B cell (primary cell): ENCODE data around the gene TP53BP2. TPM values are rescaled to one million over a fixed set of nuclear protein-coding genes. Genes with fewer than 3 reads are reported as not detected.

ENCODE experiments used
- ATAC-seq: fragments of 200-7000 bp; cut with Tn5 transposase; one replicate; pipeline ENCODE4 v1.10.0; 2021; ENCODE audit warnings: low read depth, mild to moderate bottlenecking, moderate number of reproducible peaks, moderate library complexity
- CTCF ChIA-PET: fragments of 350-600 bp; sonication (Branson Sonifier 250); formaldehyde crosslinking; loops from one replicate; lab custom pipeline; 2021; ENCODE audit warnings: antibody characterized with exemption, inconsistent platforms; lab: Charles Lee
- POLR2A ChIA-PET: fragments of 350-600 bp; sonication (Branson Sonifier 250); formaldehyde crosslinking; loops from one replicate; lab custom pipeline; 2021; ENCODE audit warnings: antibody characterized with exemption; lab: Charles Lee
- DNase-seq: peaks from one replicate; pipeline ENCODE4 v3.0.0; 2013
- H2AFZ ChIP-seq: 2 replicates; pipeline ENCODE4 v1.6.1; 2012; ENCODE audit warnings: mild to moderate bottlenecking, low read depth, low read length; ENCODE audit not compliant: insufficient read depth, poor library complexity, severe bottlenecking
- H3K27ac ChIP-seq, 2 donors: 1 replicate in 1 of 2; 2 replicates in 1 of 2; pipeline ENCODE4 v1.5.1; 2012 to 2013; ENCODE audit warnings: low read length in 2 of 2, mild to moderate bottlenecking in 2 of 2, moderate library complexity in 1 of 2
- H3K27me3 ChIP-seq, 4 experiments: fragments of 200-600 bp in 1 of 4; sonication (generic) in 1 of 4; replicated peaks in 1 of 4; 1 replicate in 2 of 4; 2 replicates in 2 of 4; pipeline versions ENCODE4 v1.6.1 to v1.7.0; 2013 to 2016; ENCODE audit warnings: low read length in 3 of 4, mild to moderate bottlenecking in 2 of 4, mixed read lengths in 1 of 4, moderate library complexity in 1 of 4; ENCODE audit not compliant: insufficient read depth in 4 of 4, control insufficient read depth in 3 of 4; ENCODE audit errors: control extremely low read depth in 1 of 4
- H3K36me3 ChIP-seq, 2 experiments: replicated peaks in 1 of 2; 1 replicate in 1 of 2; 2 replicates in 1 of 2; pipeline versions ENCODE4 v1.6.1 to v1.7.1; 2013; ENCODE audit warnings: low read length in 1 of 2; ENCODE audit not compliant: insufficient read depth in 2 of 2, control insufficient read depth in 1 of 2; ENCODE audit errors: control extremely low read depth in 1 of 2, extremely low read depth in 1 of 2
- H3K4me1 ChIP-seq, 2 donors: fragments of 200-600 bp in 1 of 2; sonication (generic) in 1 of 2; 1 replicate in 1 of 2; 2 replicates in 1 of 2; pipeline versions ENCODE4 v1.5.1 to v1.6.1; 2013 to 2017; ENCODE audit warnings: low read length in 2 of 2; ENCODE audit not compliant: control insufficient read depth in 2 of 2, insufficient read depth in 2 of 2
- H3K4me2 ChIP-seq: replicated peaks from 2 replicates; pipeline ENCODE3; 2012; ENCODE audit warnings: mild to moderate bottlenecking, low read depth, low read length; ENCODE audit not compliant: poor library complexity, severe bottlenecking
- H3K4me3 ChIP-seq, 5 experiments: fragments of 200-600 bp in 1 of 5; sonication (generic) in 1 of 5; 1 replicate in 3 of 5; 2 replicates in 2 of 5; pipeline versions ENCODE4 v1.5.1 to v1.7.0; 2011 to 2016; ENCODE audit warnings: low read length in 4 of 5, mild to moderate bottlenecking in 4 of 5, low read depth in 2 of 5, control low read depth in 1 of 5, moderate library complexity in 1 of 5; ENCODE audit not compliant: insufficient read depth in 1 of 5; ENCODE audit errors: control extremely low read depth in 1 of 5, extremely low read depth in 1 of 5
- H3K79me2 ChIP-seq: fragments of 200-600 bp; sonication (generic); one replicate; pipeline ENCODE4 v1.6.0; 2016; ENCODE audit warnings: low read length; ENCODE audit not compliant: control insufficient read depth, insufficient read depth
- H3K9ac ChIP-seq: fragments of 200-600 bp; sonication (generic); 2 replicates; pipeline ENCODE4 v1.6.1; 2017; ENCODE audit warnings: mild to moderate bottlenecking, low read length, moderate library complexity
- H3K9me3 ChIP-seq, 3 donors: one replicate each; pipeline versions ENCODE4 v1.6.1 to v1.7.1; 2013; ENCODE audit warnings: low read length in 2 of 3; ENCODE audit not compliant: control insufficient read depth in 2 of 3, insufficient read depth in 1 of 3; ENCODE audit errors: control extremely low read depth in 1 of 3
- H4K20me1 ChIP-seq: 2 replicates; pipeline ENCODE4 v1.6.0; 2012; ENCODE audit warnings: mild to moderate bottlenecking, low read length; ENCODE audit not compliant: insufficient read depth, control insufficient read depth, poor library complexity, severe bottlenecking
- H3K27ac Mint-ChIP-seq: one replicate; pipeline ENCODE4 v1.8.0; 2021; ENCODE audit warnings: mixed read lengths
- H3K27me3 Mint-ChIP-seq: one replicate; pipeline ENCODE4 v1.8.0; 2021; ENCODE audit warnings: mixed read lengths
- H3K4me1 Mint-ChIP-seq: one replicate; pipeline ENCODE4 v1.8.0; 2021; ENCODE audit warnings: mixed read lengths
- H3K4me3 Mint-ChIP-seq: one replicate; pipeline ENCODE4 v1.8.0; 2021; ENCODE audit warnings: mixed read lengths
- H3K9me3 Mint-ChIP-seq: one replicate; pipeline ENCODE4 v1.8.0; 2022; ENCODE audit warnings: mixed read lengths; ENCODE audit not compliant: insufficient read depth
- CTCF ChIP-seq: fragments of 200-600 bp; IDR thresholded peaks from one replicate; pipeline ENCODE4 v1.8.0; 2022; ENCODE audit warnings: antibody characterized with exemption, mild to moderate bottlenecking
- EZH2 ChIP-seq: IDR thresholded peaks from 2 replicates; pipeline ENCODE4 v1.6.1; 2012; ENCODE audit warnings: borderline replicate concordance, low read depth, mild to moderate bottlenecking, moderate library complexity, low read length; ENCODE audit not compliant: insufficient read depth, poor library complexity, severe bottlenecking
- WGBS: methylation state at CpG from one replicate; pipeline ENCODE4 v1.1.5; 2013; ENCODE audit warnings: missing lambda C conversion rate; ENCODE audit not compliant: insufficient coverage; 5-methylcytosine and 5-hydroxymethylcytosine counted together
- intact Hi-C: fragments of 100-400 bp; cut with micrococcal nuclease; formaldehyde crosslinking; loops from one replicate; pipeline ENCODE4 v1.10.0; 2022
- polyA plus RNA-seq: library from polyadenylated mRNA; depleted of rRNA; stranded (reverse); fragments of >200 nt; gene quantifications from 2 replicates; pipeline ENCODE4 v1.2.3, GENCODE V29; 2012
- total RNA-seq, 2 donors: library from RNA; stranded (reverse); fragments of 120-200 nt in 1 of 2; gene quantifications; 1 replicate in 1 of 2; 2 replicates in 1 of 2; pipeline versions ENCODE4 v1.2.3 to v1.2.4, GENCODE V29; 2013 to 2022

The TP53BP2 gene
- total and polyA plus RNA-seq, 2 donors (not counting 1 experiment from before 2014, with no cell fraction given) = 10.8 to 40.0 TPM

DNA sequence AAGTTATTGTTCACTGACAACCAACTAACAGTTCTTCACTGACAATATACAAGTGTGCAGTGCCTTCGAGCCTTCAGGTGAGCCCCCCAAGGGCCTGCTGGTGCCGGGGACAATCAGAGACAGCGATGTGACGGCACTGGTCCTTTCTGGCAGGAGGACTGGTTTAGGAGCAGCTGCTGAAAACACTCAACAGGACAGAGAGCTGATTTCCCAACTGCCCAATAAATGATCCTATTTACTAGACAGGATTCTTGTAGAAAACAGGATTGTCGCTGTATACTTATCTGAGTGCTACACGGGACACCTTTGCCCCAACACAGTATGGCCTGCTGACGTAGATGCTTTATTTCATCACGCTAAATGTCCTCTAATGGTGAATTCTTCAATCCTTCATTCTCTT is 65.4 kb downstream of the TP53BP2 start:
- intact Hi-C loops = no loop called here
- no peak overlapping the region for H3K4me2 ChIP-seq
- H3K9ac ChIP-seq = no peak overlapping the region
- POLR2A ChIA-PET = no interaction called here
- H3K27ac Mint-ChIP-seq = no peak overlapping the region
- H2AFZ ChIP-seq = no peak overlapping the region
- no peaks in the 10 kb centered on the region for H3K27me3 ChIP-seq
- H3K9me3 Mint-ChIP-seq = no peaks in the 10 kb centered on the region
- H3K4me3 ChIP-seq = no peak overlapping the region
- H3K27me3 Mint-ChIP-seq = no peaks in the 10 kb centered on the region
- H3K36me3 ChIP-seq = peaks cover 29 to 56% of the 10 kb centered on the region in 2 experiments
- 97% methylated on average over 8 of the region's 8 CpGs for WGBS
- no peaks in the 10 kb centered on the region for H3K9me3 ChIP-seq
- H3K4me1 Mint-ChIP-seq = peaks cover 6% of the 10 kb centered on the region
- ATAC-seq (no peak), DNase-seq (no peak)
- no peak overlapping the region for H3K27ac ChIP-seq
- CTCF ChIA-PET = interaction anchor here (0.6 kb wide), 1 partner anchor 529 kb away, joined by 5 read pairs; no protein-coding TSS in a partner anchor
- no peaks in the 10 kb centered on the region for H4K20me1 ChIP-seq
- H3K79me2 ChIP-seq = no peaks in the 10 kb centered on the region
- TF ChIP-seq EZH2 = no peak
- no peak for TF ChIP-seq CTCF
- H3K4me3 Mint-ChIP-seq = no peak overlapping the region
- no peaks in the 10 kb centered on the region for H3K4me1 ChIP-seq

- H4K20me1 ChIP-seq = no peaks in the 10 kb centered on the region
- Mint-ChIP-seq H3K4me1 (peaks cover 13% of the 10 kb centered on the region), H3K9me3 (no peaks in the 10 kb centered on the region), H3K4me3 (no peak overlapping the region), H3K27ac (no peak overlapping the region), H3K27me3 (no peaks in the 10 kb centered on the region)
- TF ChIP-seq EZH2 (no peak), CTCF (no peak)
- no peaks in the 10 kb centered on the region for H3K4me1 ChIP-seq
- WGBS = 98% methylated on average over 10 of the region's 10 CpGs
- intact Hi-C loops = no loop called here
- no peak overlapping the region for H2AFZ ChIP-seq
- H3K79me2 ChIP-seq = no peaks in the 10 kb centered on the region
- no peak for DNase-seq
- ChIA-PET POLR2A (no interaction called here), CTCF (interaction anchor here (2.9 kb wide), 1 partner anchor 28 kb away, joined by 17 read pairs; no protein-coding TSS in a partner anchor)
- ATAC-seq = no peak
- no peak overlapping the region for H3K9ac ChIP-seq
- H3K36me3 ChIP-seq = peaks cover 18 to 53% of the 10 kb centered on the region in 2 experiments
- no peak overlapping the region for H3K27ac ChIP-seq
- no peaks in the 10 kb centered on the region for H3K9me3 ChIP-seq
- no peaks in the 10 kb centered on the region for H3K27me3 ChIP-seq
- no peak overlapping the region for H3K4me3 ChIP-seq
- no peak overlapping the region for H3K4me2 ChIP-seq
These were observed 68.8 kb downstream of the TP53BP2 start for GRCh38 chr1:223776826-223777454.
